Neuronal stem cell (in vitro differentiated cells): ENCODE measurements around the gene MT4.
A peak's percentile ranks its signal among the peaks of the same experiment; 100 is the strongest.

Experiments used
- DNase-seq: peaks from one replicate; pipeline ENCODE4 v3.0.0-alpha.2; 2013; ENCODE audit warnings: low spot score
- H2AFZ ChIP-seq: one replicate; pipeline ENCODE4 v1.6.1; 2013; ENCODE audit warnings: mild to moderate bottlenecking, low read length, inconsistent platforms
- H2AK5ac ChIP-seq: 2 replicates; pipeline ENCODE4 v1.6.1; 2013; ENCODE audit warnings: low read depth, mild to moderate bottlenecking, inconsistent platforms, low read length, moderate library complexity, mixed read lengths
- H2BK120ac ChIP-seq: 2 replicates; pipeline ENCODE4 v1.6.1; 2013; ENCODE audit warnings: low read depth, mild to moderate bottlenecking, inconsistent platforms, low read length, moderate library complexity, mixed read lengths
- H2BK12ac ChIP-seq: one replicate; pipeline ENCODE4 v1.6.1; 2013; ENCODE audit warnings: low read length, inconsistent platforms
- H2BK15ac ChIP-seq: 2 replicates; pipeline ENCODE4 v1.6.1; 2013; ENCODE audit warnings: mild to moderate bottlenecking, low read length, inconsistent platforms, mixed read lengths
- H2BK5ac ChIP-seq: one replicate; pipeline ENCODE4 v1.6.1; 2013; ENCODE audit warnings: inconsistent platforms, mild to moderate bottlenecking, low read length, moderate library complexity
- H3K14ac ChIP-seq: one replicate; pipeline ENCODE4 v1.6.1; 2013; ENCODE audit warnings: low read length, inconsistent platforms
- H3K18ac ChIP-seq: 2 replicates; pipeline ENCODE4 v1.6.1; 2013; ENCODE audit warnings: low read length, inconsistent platforms
- H3K23ac ChIP-seq: 2 replicates; pipeline ENCODE4 v1.6.1; 2013; ENCODE audit warnings: low read depth, mild to moderate bottlenecking, mixed read lengths, low read length, inconsistent platforms; ENCODE audit not compliant: poor library complexity
- H3K27ac ChIP-seq: replicated peaks from 3 replicates; pipeline ENCODE4 v1.5.1; 2013; ENCODE audit warnings: low read length, inconsistent platforms
- H3K27me3 ChIP-seq, 3 experiments: 2 replicates each; pipeline ENCODE4 v1.6.1; 2013; ENCODE audit warnings: low read length in 3 of 3, mild to moderate bottlenecking in 2 of 3, inconsistent platforms in 1 of 3, low read depth in 1 of 3, mixed read lengths in 1 of 3, moderate library complexity in 1 of 3; ENCODE audit not compliant: control insufficient read depth in 3 of 3, insufficient read depth in 3 of 3
- H3K36me3 ChIP-seq, 2 donors: replicated peaks in 1 of 2; 2 replicates each; pipeline ENCODE4 v1.6.1; 2013; ENCODE audit warnings: low read length in 2 of 2; ENCODE audit not compliant: control insufficient read depth in 2 of 2, insufficient read depth in 2 of 2
- H3K4ac ChIP-seq: 2 replicates; pipeline ENCODE4 v1.6.1; 2013; ENCODE audit warnings: inconsistent platforms, mild to moderate bottlenecking, low read length, moderate library complexity
- H3K4me1 ChIP-seq, 2 donors: 1 replicate in 1 of 2; 2 replicates in 1 of 2; pipeline ENCODE4 v1.6.1; 2013; ENCODE audit warnings: low read length in 2 of 2, low read depth in 1 of 2; ENCODE audit not compliant: control insufficient read depth in 2 of 2, insufficient read depth in 1 of 2
- H3K4me2 ChIP-seq: one replicate; pipeline ENCODE4 v1.6.1; 2013; ENCODE audit warnings: mild to moderate bottlenecking, low read length, inconsistent platforms; ENCODE audit not compliant: insufficient read depth, poor library complexity, severe bottlenecking
- H3K4me3 ChIP-seq, 2 donors: 2 replicates each; pipeline ENCODE4 v1.5.1; 2013; ENCODE audit warnings: low read length in 2 of 2, mild to moderate bottlenecking in 2 of 2, inconsistent platforms in 1 of 2, moderate library complexity in 1 of 2
- H3K79me1 ChIP-seq: one replicate; pipeline ENCODE4 v1.6.1; 2013; ENCODE audit warnings: low read depth, mild to moderate bottlenecking, inconsistent platforms, low read length, moderate library complexity
- H3K9ac ChIP-seq: one replicate; pipeline ENCODE4 v1.6.1; 2013; ENCODE audit warnings: mild to moderate bottlenecking, low read depth, low read length, inconsistent platforms; ENCODE audit not compliant: poor library complexity
- H3K9me3 ChIP-seq, 2 donors: replicated peaks in 1 of 2; 2 replicates each; pipeline versions ENCODE3 to v1.6.1; 2013; ENCODE audit warnings: low read length in 2 of 2, mild to moderate bottlenecking in 2 of 2, inconsistent platforms in 1 of 2, low read depth in 1 of 2, mixed read lengths in 1 of 2, moderate library complexity in 1 of 2; ENCODE audit not compliant: control insufficient read depth in 2 of 2, insufficient read depth in 1 of 2
- H4K8ac ChIP-seq: one replicate; pipeline ENCODE4 v1.6.1; 2013; ENCODE audit warnings: low read depth, mild to moderate bottlenecking, inconsistent platforms, low read length, moderate library complexity
- H4K91ac ChIP-seq: one replicate; pipeline ENCODE4 v1.6.1; 2013; ENCODE audit warnings: low read length, low read depth, mild to moderate bottlenecking, inconsistent platforms; ENCODE audit not compliant: poor library complexity
- WGBS, 2 donors: extraction: QIAGEN DNeasy Blood & Tissue Kit; methylation state at CpG; one replicate each; pipeline ENCODE4 v1.1.7; 2013; ENCODE audit warnings: missing lambda C conversion rate in 2 of 2, mixed read lengths in 1 of 2; ENCODE audit not compliant: insufficient read length in 2 of 2, insufficient replicate concordance in 1 of 2; ENCODE audit errors: extremely low coverage in 2 of 2; 5-methylcytosine and 5-hydroxymethylcytosine counted together

MT4 gene

DNA sequence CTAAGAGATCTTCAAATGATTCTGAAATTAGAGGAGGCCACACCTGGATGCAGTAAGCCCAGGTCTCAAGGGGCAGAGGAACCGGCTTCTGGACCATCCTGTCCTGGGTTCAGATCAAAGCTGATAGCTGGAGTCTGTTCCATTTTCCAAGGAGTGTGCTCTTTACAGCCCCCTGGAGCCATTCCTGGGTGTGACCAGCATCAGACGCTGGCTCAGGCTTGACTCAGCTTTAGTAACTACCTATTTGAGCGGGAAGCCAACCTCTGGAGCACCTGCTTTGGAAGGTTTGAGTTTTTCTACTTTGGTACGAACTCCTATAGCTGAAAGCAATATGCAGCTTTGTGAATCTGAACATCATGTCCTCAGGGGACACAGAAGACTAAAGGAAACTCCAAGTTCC lies 32.2 kb upstream of the MT4 start:
- H3K27me3 ChIP-seq, result peaks cover 0 to 13% (median 1%) of the 10 kb centered on the region in 3 experiments
- H2AK5ac ChIP-seq, result no peak overlapping the region
- H4K8ac ChIP-seq, result no peak overlapping the region
- H3K18ac ChIP-seq, result no peak overlapping the region
- no peak overlapping the region for H3K4me3 ChIP-seq
- no peak overlapping the region for H3K14ac ChIP-seq
- DNase-seq, result no peak
- no peak overlapping the region for H2BK12ac ChIP-seq
- H2BK120ac ChIP-seq, result no peak overlapping the region
- H3K9ac ChIP-seq, result no peak overlapping the region
- H3K4me1 ChIP-seq, result no peaks in the 10 kb centered on the region
- H2AFZ ChIP-seq, result no peak overlapping the region
- no peak overlapping the region for H2BK5ac ChIP-seq
- no peak overlapping the region for H3K27ac ChIP-seq
- no peak overlapping the region for H4K91ac ChIP-seq
- no peaks in the 10 kb centered on the region for H3K79me1 ChIP-seq
- H3K23ac ChIP-seq, result no peak overlapping the region
- H3K9me3 ChIP-seq, result peaks cover 0 to 2% of the 10 kb centered on the region in 2 donors
- H2BK15ac ChIP-seq, result no peak overlapping the region
- H3K4me2 ChIP-seq, result no peak overlapping the region
- no CpG with 5 or more reads among the region's 4 CpGs for WGBS, 2 donors
- no peaks in the 10 kb centered on the region for H3K36me3 ChIP-seq
- no peak overlapping the region for H3K4ac ChIP-seq

DNA sequence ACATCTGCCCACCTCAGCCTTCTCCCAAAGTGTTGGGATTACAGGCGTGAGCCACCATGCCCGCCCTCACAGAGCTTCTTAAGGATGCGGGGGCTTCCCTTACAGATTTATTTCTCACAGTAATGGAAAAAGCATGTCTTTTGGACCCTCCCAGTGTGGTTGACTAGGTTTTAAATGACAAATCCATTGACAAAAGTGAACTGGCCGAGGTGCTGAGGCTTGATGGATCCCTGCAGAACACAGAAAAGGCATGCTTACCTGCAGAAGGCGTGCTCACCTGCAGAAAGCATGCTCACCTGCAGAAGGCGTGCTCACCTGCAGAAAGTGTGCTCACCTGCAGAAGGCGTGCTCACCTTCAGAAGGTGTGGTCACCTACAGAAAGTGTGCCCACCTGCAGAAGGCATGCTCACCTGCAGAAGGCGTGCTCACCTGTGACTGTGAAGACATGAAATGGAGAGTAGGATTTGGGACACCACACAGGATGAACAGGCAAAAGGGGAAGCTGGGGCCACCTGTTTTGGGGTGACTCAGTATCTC lies 30.0 kb upstream of the MT4 start:
- H3K27ac ChIP-seq, result no peak overlapping the region
- H3K4me3 ChIP-seq, result peak overlapping the region in 1 of 2 donors; percentile 69
- no CpG with 5 or more reads among the region's 8 CpGs for WGBS, 2 donors
- H4K8ac ChIP-seq, result no peak overlapping the region
- peak overlapping the region; percentile 64 for H2BK12ac ChIP-seq
- H3K9ac ChIP-seq, result no peak overlapping the region
- no peak overlapping the region for H2AFZ ChIP-seq
- no peak overlapping the region for H3K4ac ChIP-seq
- no peak overlapping the region for H2BK15ac ChIP-seq
- H4K91ac ChIP-seq, result no peak overlapping the region
- H3K4me1 ChIP-seq, result no peaks in the 10 kb centered on the region
- peaks cover 0 to 2% of the 10 kb centered on the region in 2 donors for H3K9me3 ChIP-seq
- H2AK5ac ChIP-seq, result no peak overlapping the region
- no peaks in the 10 kb centered on the region for H3K36me3 ChIP-seq
- no peak overlapping the region for H3K4me2 ChIP-seq
- no peak overlapping the region for H3K18ac ChIP-seq
- H3K79me1 ChIP-seq, result no peaks in the 10 kb centered on the region
- H2BK5ac ChIP-seq, result no peak overlapping the region
- H3K14ac ChIP-seq, result no peak overlapping the region
- H3K27me3 ChIP-seq, result peaks cover 0 to 1% (median 0%) of the 10 kb centered on the region in 3 experiments
- no peak for DNase-seq
- no peak overlapping the region for H2BK120ac ChIP-seq
- no peak overlapping the region for H3K23ac ChIP-seq

DNA sequence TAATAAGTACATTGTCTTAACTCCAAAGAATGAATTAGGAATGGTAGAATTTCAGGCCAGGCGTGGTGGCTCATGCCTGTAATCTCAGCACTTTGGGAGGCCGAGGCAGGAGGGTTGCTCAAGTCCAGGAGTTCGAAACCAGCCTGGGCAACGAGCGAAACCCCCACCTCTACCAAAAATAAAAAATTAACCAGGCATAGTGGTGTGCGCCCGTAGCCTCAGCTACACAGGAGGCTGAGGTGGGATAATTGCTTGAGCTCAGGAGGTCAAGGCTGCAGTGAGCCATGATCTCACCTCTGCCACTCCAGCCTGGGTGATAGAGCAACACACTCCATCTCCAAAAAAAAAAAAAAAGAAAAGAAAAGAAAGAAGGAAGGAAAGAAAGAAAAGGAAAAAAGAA lies 26.5 kb upstream of the MT4 start:
- H3K14ac ChIP-seq, result no peak overlapping the region

DNA sequence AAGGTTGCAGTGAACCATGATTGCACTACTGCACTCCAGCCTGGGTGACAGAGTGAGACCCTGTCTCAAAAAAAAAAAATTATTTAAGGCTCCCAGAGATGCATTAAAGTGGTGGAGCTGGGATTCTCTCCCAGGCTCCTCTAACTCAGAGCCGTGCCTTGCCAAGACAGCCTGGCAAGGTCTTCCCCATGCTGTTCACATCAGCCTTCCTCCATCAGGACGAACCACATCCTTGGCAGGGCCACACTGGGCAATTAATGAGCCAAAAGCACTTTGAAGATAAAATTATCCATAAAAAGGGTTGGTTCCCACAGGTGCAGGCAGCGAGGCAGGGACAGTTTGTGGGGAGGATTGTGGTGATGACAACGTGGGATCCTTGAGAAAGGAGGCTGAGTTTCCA lies 25.2 kb upstream of the MT4 start:
- H3K4ac ChIP-seq, result no peak overlapping the region
- no peaks in the 10 kb centered on the region for H3K4me1 ChIP-seq
- no peak overlapping the region for H3K23ac ChIP-seq
- no peak overlapping the region for H4K91ac ChIP-seq
- no peak overlapping the region for H3K9ac ChIP-seq
- no peak overlapping the region for H3K14ac ChIP-seq
- H2BK12ac ChIP-seq, result no peak overlapping the region
- no peak overlapping the region for H2AFZ ChIP-seq
- no peaks in the 10 kb centered on the region for H3K79me1 ChIP-seq
- H3K18ac ChIP-seq, result no peak overlapping the region
- no peak overlapping the region for H3K4me2 ChIP-seq
- no peak overlapping the region for H3K4me3 ChIP-seq
- H3K27me3 ChIP-seq, result peaks cover 0 to 1% (median 0%) of the 10 kb centered on the region in 3 experiments
- no peaks in the 10 kb centered on the region for H3K36me3 ChIP-seq
- H2BK15ac ChIP-seq, result no peak overlapping the region
- no CpG with 5 or more reads among the region's 4 CpGs for WGBS, 2 donors
- no peak overlapping the region for H2AK5ac ChIP-seq
- DNase-seq, result no peak
- no peak overlapping the region for H2BK5ac ChIP-seq
- no peak overlapping the region for H4K8ac ChIP-seq
- H3K9me3 ChIP-seq, result peaks cover 0 to 3% of the 10 kb centered on the region in 2 donors
- H2BK120ac ChIP-seq, result no peak overlapping the region
- H3K27ac ChIP-seq, result no peak overlapping the region

More for the DNA sequence above, 26.5 kb upstream of the MT4 start:
- Histone ChIP-seq H2AK5ac (no peak overlapping the region), H2BK120ac (no peak overlapping the region), H3K4me3 (no peak overlapping the region), H3K4me1 (no peaks in the 10 kb centered on the region), H3K27me3 (peaks cover 0 to 1% (median 0%) of the 10 kb centered on the region in 3 experiments), H3K4me2 (no peak overlapping the region), H4K8ac (no peak overlapping the region), H3K9ac (no peak overlapping the region), H3K18ac (no peak overlapping the region), H3K79me1 (no peaks in the 10 kb centered on the region), H3K36me3 (no peaks in the 10 kb centered on the region), H2BK5ac (no peak overlapping the region), H3K4ac (no peak overlapping the region), H2BK15ac (no peak overlapping the region), H4K91ac (no peak overlapping the region), H2AFZ (no peak overlapping the region), H3K23ac (no peak overlapping the region), H2BK12ac (no peak overlapping the region), H3K9me3 (peaks cover 0 to 3% of the 10 kb centered on the region in 2 donors), H3K27ac (no peak overlapping the region)
- no peak for DNase-seq
- no CpG with 5 or more reads among the region's 7 CpGs for WGBS, 2 donors
